Suppressor macrophage treated with lipopolysaccharide for 1 hour (primary cell): ENCODE data around the gene CCDC152.
"Not testable (repeated sequence)": the region's sequence is repeated elsewhere in the genome, so short reads cannot be mapped to it uniquely, and the experiment has no call there.

Source experiments
- DNase-seq, 3 donors: peaks; one replicate each; pipeline ENCODE4 v3.0.0-alpha.2; 2020 to 2022

CCDC152 gene

GRCh38 chr5:42816546-42816945 lies 59.9 kb downstream of the CCDC152 start:
- not testable (repeated sequence) for DNase-seq

GRCh38 chr5:42819745-42820144 lies 63.1 kb downstream of the CCDC152 start:
- no peak for DNase-seq

- DNase-seq: no peak
Measured at GRCh38 chr5:42822548-42822947, 65.9 kb downstream of the CCDC152 start.

DNA sequence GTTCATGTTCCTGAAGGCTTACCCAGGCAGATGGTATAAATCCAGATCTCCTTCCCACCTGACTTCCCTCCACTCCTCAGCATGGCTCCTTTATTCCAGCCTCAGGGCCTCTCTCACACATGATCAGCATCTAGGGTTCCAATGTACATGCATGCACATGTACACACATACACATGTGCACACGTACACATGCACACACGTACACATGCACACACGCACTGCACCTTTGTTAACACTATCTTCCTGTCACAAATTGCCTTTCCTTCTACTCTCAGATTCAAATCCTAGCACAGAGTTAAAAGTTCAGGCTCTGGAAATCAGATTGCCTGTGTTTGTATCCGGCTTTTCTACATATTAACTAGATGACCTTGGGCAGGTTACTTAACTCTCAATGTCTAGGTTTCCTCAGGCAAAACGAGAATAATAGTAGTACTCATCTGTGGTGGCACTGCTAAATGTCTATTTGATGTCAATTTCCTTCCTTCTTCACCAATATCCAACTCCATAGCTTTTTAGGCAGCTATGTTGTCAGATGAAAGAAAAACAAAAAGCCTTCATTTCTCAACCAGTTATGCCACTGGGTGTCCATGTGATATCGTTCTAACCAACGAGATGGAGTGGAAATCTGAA lies 67.8 kb downstream of the CCDC152 start:
- DNase-seq: no peak

DNA sequence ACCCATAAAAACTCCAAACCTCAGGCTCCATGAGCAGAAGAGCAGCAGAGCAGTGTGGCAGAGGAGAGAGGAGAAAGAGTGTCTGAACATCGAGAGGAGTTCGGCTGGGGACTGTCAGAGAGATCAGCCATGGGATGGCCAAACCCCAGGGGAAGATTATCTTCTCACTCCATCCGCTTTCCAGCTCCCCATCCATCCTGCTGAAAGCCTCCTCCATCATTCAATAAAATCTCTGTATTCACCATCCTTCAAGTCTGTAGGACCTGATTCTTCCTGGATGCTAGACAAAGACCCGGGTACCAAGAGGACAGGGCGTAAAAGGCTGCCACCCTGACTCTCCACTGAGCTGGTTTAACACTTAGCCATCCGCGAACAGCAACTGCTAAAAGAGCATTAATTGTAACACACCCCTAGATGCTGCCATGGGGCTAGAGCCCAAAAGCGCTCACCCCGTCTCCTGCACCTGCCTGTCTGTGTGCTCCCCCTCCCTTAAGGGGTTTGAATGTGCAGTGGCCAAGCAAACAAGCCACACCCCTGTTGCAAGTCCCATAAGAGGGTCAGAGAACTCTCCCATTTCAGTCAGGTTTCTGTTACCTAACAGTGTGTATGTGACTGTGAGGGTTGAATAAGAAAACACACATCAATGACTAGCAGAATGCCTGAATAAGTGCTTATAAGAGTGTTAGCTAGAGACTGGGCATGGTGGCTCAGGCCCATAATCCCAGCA lies 69.0 kb downstream of the CCDC152 start:
- no peak for DNase-seq

DNA sequence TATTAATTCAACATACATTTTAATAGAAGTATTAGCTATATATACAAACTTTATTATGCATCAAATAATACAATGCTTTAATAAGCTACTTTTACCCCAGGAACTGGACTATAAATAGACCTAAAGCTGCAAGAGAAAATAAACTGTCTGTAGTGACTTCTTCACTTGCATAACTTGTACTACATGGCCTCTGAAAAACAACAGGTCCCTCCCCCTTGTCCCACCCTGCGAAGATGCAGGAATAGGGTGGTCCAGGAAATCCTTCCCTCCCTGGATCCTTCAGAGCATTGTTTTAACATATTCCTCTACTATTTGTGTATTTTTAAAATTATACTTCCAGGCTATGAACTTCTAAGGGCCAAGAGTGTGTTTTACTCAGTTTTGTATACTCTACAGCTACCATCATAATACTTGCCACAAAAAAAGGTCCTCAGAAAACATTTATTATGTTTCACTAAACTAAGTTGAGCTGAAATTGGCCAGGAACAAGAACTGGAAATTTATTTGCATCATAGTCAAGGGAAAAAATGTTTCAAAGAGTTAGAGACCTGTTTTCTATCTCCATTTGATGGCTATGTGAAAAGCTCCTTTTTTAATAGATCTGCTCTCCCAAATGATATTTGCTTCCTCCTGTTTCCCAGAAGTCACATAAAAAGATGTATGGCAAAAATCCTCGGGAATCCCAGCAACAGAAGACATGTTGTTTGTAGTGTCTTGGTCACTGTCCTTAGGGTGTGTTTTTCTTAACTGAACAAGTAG lies 70.3 kb downstream of the CCDC152 start:
- DNase-seq: no peak

GRCh38 chr5:42828671-42829070 lies 72.1 kb downstream of the CCDC152 start:
- DNase-seq: no peak

DNA sequence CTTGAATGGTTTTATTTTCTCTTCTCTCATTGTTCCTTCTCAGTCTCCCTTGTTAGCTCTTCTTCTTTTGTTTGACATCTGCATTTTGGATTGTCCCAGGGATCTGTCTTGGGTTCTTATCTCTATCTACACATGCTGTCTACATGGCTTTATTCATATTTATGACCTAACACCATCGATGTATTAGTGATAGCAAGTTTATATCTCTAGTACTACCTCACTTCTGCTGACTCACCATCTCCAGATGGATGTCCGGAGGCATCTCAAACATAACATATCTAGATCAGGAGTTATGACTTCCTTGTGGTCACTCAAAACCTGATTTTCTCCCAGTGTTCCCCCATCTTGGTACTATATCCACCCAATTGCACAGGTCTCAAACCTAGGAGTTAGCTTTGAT lies 74.3 kb downstream of the CCDC152 start:
- no peak for DNase-seq

GRCh38 chr5:42832060-42832459 lies 75.4 kb downstream of the CCDC152 start:
- no peak for DNase-seq

DNA sequence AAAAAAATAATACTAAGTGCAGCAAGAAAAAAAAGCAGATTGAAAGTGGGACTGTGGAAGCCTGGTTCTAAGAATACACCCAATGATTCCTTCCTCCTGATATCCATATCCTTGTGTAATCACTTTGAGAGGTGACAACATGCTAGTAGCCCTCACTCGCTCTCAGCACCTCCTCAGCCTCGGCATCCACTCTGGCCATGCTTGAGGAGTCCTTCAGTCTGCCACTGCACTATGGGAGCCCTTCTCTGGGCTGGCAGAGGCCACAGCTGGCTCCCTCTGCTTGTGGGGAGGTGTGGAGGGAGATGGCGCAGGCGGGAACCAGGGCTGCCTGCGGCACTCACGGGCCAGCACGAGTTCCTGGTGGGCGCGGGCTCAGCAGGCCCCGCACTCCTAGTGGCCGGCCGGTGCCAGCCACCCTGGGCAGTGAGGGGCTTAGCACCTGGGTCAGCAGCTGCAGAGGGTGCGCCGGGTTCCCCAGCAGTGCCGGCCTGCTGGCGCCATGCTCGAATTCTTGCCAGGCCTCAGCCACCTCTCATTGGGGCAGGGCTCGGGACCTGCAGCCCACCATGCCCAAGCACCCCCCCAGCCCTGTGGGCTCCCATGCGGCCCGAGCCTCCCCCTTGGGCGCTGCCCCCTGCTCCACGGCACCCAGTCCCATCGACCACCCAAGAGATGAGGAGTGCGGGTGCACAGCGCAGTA lies 79.6 kb downstream of the CCDC152 start:
- DNase-seq: no peak

- DNase-seq: peak; percentile 22 to 36 (median 35)
Measured at GRCh38 chr5:42837601-42838000, 81.0 kb downstream of the CCDC152 start.

DNA sequence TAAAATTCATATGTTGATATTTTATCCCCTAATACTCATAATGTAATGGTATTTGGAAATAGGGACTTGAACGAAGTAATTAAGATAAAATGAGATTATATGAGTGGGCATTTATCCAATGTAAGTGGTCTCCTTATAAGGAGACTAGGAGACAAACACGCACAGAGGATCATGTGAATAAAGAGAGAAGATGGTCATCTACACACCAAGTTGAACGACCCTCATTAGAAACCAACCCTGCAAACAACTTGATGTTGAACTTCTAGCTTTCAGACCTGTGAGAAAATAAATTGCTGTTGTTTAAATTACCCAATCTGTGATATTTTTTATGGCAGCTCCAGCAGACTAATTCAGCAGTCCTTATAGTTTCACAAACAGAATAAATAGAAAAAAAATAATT lies 82.6 kb downstream of the CCDC152 start:
- no peak for DNase-seq

DNA sequence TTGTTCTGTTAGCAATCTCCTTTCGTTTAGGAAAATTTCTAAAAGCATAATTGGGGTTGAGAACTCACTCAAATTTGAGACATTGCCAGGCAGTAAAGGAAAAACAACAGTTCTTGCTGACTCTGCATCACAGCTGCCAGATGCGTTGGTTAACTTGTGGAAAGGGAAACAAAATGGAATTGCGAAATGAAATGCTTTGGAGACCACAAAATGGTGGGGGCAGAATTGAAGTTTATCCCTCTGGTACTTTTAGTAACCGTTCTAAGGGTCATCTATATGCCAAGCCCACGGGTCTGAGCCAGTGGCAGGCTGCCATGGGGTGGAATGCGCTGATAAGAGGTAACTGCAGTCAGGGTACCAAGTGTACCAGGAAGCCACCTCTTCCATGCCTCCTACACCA lies 83.7 kb downstream of the CCDC152 start:
- DNase-seq: peak; percentile 46 to 64 (median 54)

DNA sequence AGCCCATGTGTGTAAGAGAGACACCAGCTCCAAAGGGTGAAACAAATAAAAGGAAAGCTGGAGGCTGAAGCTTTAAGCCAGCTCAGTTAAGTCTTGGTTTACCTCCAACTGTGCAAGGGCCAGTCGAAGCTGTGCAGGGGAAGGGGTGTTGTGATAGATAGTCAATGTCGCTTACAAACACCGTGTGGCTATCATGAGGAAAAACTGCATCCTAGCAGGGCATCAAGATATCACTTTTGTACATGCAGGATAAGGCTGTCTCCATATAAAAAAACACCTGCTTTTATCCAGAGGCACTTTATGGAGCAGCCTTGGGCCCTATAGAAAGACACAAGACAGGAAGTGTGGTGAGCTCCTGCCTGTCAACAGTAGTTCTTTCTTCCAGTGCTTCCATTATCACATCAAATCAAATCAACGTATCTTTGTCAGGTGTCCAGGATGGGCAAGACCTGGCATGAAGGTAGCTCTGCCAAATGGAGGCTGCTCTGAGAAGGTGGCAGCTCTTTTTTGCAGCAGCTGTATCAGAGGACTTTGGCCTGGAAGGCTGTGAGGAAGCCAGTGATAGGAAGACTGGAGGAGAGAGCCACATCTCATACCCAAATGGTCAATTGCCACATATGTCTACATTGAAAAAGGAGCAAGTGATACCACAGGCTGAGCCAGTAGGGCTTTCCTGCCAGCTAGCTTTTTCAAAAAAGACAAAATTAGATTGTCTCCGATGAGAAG lies 84.4 kb downstream of the CCDC152 start:
- DNase-seq: no peak

- no peak for DNase-seq
Measured at GRCh38 chr5:42842921-42843641, 86.5 kb downstream of the CCDC152 start.

DNA sequence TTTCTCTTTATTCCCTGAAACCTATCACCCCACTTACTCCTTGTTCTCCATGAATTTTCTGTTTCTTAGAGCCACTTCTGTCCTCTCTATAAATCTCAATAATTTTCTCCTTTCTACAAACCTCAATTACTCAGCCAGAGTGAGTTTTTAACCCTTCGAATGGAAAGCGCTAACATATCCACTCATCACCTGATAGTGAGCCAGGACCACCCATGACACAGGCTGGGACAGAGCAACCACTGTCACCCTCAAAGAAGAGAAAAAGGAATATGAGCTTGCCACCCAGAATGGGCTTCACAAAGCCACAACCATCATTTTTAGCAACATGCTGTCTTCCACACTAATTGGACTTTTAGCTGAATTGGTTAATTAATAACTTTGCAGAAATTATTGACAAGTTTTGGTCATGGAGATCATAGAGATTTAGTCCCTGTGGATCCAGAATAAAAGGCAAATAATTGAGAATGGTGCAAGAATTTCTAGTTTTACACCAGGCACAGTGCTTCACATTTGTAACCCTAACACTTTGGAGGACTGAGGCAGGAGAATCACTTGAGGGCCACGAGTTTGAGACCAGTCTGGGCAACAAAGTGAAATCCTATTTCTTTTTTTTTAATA lies 87.2 kb downstream of the CCDC152 start:
- DNase-seq: no peak

GRCh38 chr5:42844408-42844807 lies 87.8 kb downstream of the CCDC152 start:
- DNase-seq: not testable (repeated sequence)

DNA sequence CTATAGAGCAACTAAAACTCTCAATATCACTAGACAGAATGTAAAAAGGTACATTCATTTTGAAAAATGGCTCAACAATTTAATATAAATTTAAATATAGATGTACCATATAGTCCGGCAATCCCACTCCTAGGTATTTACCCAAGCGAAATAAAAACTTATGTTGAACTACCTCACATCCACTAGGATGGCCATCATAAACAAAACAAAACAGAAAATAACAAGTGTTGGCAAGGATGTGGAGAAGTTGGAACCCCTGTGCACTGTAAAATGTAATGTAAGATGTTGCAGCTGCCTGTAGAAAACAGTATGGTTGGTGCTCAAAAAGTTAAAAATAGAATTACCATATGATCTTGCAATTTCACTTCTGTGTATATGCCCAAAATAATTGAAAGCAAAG lies 91.9 kb downstream of the CCDC152 start:
- no peak for DNase-seq

GRCh38 chr5:42851481-42851880 lies 94.9 kb downstream of the CCDC152 start:
- no peak for DNase-seq
